ENCODE measurements around the gene SHISA8.

DNA sequence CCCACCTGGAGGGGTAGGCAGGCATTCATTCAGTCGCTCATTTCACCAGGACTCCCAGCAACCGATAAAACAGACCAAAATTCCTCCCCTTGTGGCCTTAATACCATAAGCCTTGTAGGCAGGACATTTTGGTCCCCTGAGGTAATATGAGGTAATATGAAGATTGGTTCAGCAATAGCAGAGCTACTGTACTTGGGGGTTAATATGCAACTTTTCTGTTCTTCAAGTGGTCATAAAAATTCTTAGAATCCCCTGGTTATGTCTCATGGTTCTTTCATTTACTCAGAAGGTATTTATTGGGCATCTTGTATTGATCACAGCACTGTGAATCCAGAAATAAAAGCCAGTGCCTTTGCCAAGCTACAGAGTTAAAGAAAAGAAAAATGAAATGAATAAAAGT, 29.8 kb downstream of the SHISA8 start:
- TF ChIP-seq, protein P1, sequence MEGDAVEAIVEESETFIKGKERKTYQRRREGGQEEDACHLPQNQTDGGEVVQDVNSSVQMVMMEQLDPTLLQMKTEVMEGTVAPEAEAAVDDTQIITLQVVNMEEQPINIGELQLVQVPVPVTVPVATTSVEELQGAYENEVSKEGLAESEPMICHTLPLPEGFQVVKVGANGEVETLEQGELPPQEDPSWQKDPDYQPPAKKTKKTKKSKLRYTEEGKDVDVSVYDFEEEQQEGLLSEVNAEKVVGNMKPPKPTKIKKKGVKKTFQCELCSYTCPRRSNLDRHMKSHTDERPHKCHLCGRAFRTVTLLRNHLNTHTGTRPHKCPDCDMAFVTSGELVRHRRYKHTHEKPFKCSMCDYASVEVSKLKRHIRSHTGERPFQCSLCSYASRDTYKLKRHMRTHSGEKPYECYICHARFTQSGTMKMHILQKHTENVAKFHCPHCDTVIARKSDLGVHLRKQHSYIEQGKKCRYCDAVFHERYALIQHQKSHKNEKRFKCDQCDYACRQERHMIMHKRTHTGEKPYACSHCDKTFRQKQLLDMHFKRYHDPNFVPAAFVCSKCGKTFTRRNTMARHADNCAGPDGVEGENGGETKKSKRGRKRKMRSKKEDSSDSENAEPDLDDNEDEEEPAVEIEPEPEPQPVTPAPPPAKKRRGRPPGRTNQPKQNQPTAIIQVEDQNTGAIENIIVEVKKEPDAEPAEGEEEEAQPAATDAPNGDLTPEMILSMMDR (IDR thresholded peaks at IDR 0.05) = no peak
- no peak for TF ChIP-seq POLR2A (IDR thresholded peaks at IDR 0.05)
